ENCODE data around the gene FAM83C. TPM values are rescaled to one million over a fixed set of nuclear protein-coding genes. Genes with fewer than 3 reads are reported as not detected.

The FAM83C gene
- total and polyA plus RNA-seq, 10 of the 15 experiments (the other 5 are each of a cell fraction or from before 2014, with no cell fraction given): not detected

DNA sequence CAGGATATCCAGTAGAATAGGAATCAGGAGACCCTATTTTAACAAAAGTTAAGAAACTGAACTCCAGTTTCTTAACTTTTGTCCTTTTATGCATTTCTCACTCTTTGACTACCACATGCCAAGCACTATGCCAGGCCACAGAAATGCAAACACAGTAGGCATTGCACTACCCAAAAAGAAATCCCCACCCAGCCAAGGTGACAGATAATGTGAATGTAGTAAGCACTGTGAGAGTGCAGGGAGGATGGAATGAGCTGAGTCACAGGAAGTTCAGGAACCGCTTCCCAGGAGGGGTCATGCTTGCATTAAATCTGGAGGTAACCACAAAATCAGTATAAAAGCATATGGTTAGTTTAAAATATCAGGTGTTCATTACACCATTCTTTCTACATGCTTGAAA is 20.1 kb upstream of the FAM83C start:
- Histone ChIP-seq H4K20me1 (ENCODE audit: control insufficient read depth, insufficient read depth) (no peaks in the 10 kb centered on the region), H3K27me3 (replicated peaks in 1 of 2; ENCODE audit: control insufficient read depth in 2 of 2, insufficient read depth in 2 of 2, low read length in 1 of 2) (no peaks in the 10 kb centered on the region), H3K79me2 (ENCODE audit: control insufficient read depth, insufficient read depth, low read length) (no peaks in the 10 kb centered on the region), H3K9me3 (replicated peaks; ENCODE audit: control insufficient read depth, insufficient read depth, low read length) (no peaks in the 10 kb centered on the region), H3K27ac (ENCODE audit: control insufficient read depth, insufficient read depth) (no peak overlapping the region), H3K4me3 (no peak overlapping the region), H3K9ac (ENCODE audit: control insufficient read depth, insufficient read depth, low read length) (no peak overlapping the region), H3K36me3 (ENCODE audit: control insufficient read depth in 2 of 2, insufficient read depth in 2 of 2, low read length in 1 of 2) (no peaks in the 10 kb centered on the region; a peak in 1 of 4 replicates), H3K4me1 (ENCODE audit: control insufficient read depth, insufficient read depth, low read length) (no peaks in the 10 kb centered on the region), H3K4me2 (ENCODE audit: control insufficient read depth, insufficient read depth) (no peak overlapping the region), H2AFZ (ENCODE audit: control insufficient read depth, low read depth, low read length) (no peak overlapping the region)
- ChIA-PET SMC1A (ENCODE audit: uncharacterized antibody, unreplicated experiment) (interaction anchor here (0.5 kb wide), 1 partner anchor 59 kb away, joined by 3 read pairs; no protein-coding TSS in a partner anchor), CTCF (interaction anchor here (2.3 kb wide), 1 partner anchor 135 kb away, joined by 7 read pairs; no protein-coding TSS in a partner anchor), POLR2A (no interaction called here), RAD21 (ENCODE audit: unreplicated experiment) (no interaction called here)
- BruUV-seq (replicated peaks): no TSS peak
- peak; percentile 29; the same call in 1 of the 2 replicates for TF ChIP-seq EED (IDR thresholded peaks at IDR 0.05; ENCODE audit: low read depth)
- 0 out of 2 replicates have a peak, but pooled peaks have one; percentile 16 for TF ChIP-seq RUNX3 (IDR thresholded peaks at IDR 0.05; ENCODE audit: low read length)
- no peak for TF ChIP-seq ESRRA (IDR thresholded peaks at IDR 0.05; ENCODE audit: low read length)
- no peak for TF ChIP-seq NR2F1 (conservative IDR thresholded peaks at IDR 0.05)
- ATAC-seq (peak; percentile 42; the same call in 2 of the 3 replicates), DNase-seq (ENCODE audit: low read depth, low spot score) (peak; percentile 7), FAIRE-seq (no peak)
- 0% methylated on average over 1 of the region's 1 CpG for WGBS (ENCODE audit: insufficient coverage, insufficient replicate concordance, low lambda C conversion rate, missing lambda C conversion rate)
- in situ Hi-C loops (cut with MboI): no loop called here
- intact Hi-C loops (cut with micrococcal nuclease; ENCODE audit: unreplicated experiment): no loop called here

DNA sequence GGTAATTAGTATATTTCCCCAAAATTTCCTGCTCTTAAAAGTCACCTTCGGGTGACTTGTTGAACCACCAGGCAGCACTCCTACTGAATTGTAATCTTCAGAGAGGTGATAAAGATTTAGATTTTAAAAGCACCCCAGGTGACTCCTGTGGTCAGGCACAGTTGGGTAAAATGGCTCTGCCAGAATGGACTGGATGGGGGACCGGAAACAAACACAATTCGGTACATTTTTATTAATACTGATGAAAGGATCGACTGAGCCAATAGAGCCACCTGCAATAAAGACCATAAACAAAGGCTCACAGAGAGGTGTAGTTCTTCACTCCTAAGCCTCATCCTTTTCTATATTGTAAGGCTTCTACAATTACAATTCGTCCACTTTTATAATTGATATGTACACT is 19.6 kb upstream of the FAM83C start:
- Histone ChIP-seq H2AFZ (ENCODE audit: control insufficient read depth, low read depth, low read length) (no peak overlapping the region), H3K27me3 (replicated peaks in 1 of 2; ENCODE audit: control insufficient read depth in 2 of 2, insufficient read depth in 2 of 2, low read length in 1 of 2) (no peaks in the 10 kb centered on the region), H3K4me1 (ENCODE audit: control insufficient read depth, insufficient read depth, low read length) (no peaks in the 10 kb centered on the region), H3K4me2 (ENCODE audit: control insufficient read depth, insufficient read depth) (no peak overlapping the region), H3K4me3 (no peak overlapping the region), H3K27ac (ENCODE audit: control insufficient read depth, insufficient read depth) (no peak overlapping the region), H3K9ac (ENCODE audit: control insufficient read depth, insufficient read depth, low read length) (no peak overlapping the region), H3K9me3 (replicated peaks; ENCODE audit: control insufficient read depth, insufficient read depth, low read length) (no peaks in the 10 kb centered on the region), H3K79me2 (ENCODE audit: control insufficient read depth, insufficient read depth, low read length) (no peaks in the 10 kb centered on the region), H3K36me3 (ENCODE audit: control insufficient read depth in 2 of 2, insufficient read depth in 2 of 2, low read length in 1 of 2) (no peaks in the 10 kb centered on the region; a peak in 1 of 4 replicates), H4K20me1 (ENCODE audit: control insufficient read depth, insufficient read depth) (no peaks in the 10 kb centered on the region)
- intact Hi-C loops (cut with micrococcal nuclease; ENCODE audit: unreplicated experiment) (no loop called here), in situ Hi-C loops (cut with MboI) (no loop called here)
- DNase-seq (ENCODE audit: low read depth, low spot score) (no peak), FAIRE-seq (no peak), ATAC-seq (no peak)
- WGBS (ENCODE audit: insufficient coverage, insufficient replicate concordance, low lambda C conversion rate, missing lambda C conversion rate): 51% methylated on average over 5 of the region's 5 CpGs
- no peak for TF ChIP-seq IRF4 (IDR thresholded peaks at IDR 0.05; ENCODE audit: low read depth, low read length)
- 0 out of 2 replicates have a peak, but pooled peaks have one; percentile 6 for TF ChIP-seq JUNB (IDR thresholded peaks at IDR 0.05)
- no peak for TF ChIP-seq SREBF2 (IDR thresholded peaks at IDR 0.05; ENCODE audit: low read length)
- no peak for TF ChIP-seq TARDBP (IDR thresholded peaks at IDR 0.05; ENCODE audit: borderline replicate concordance)
- TF ChIP-seq MTA3 (IDR thresholded peaks at IDR 0.05; ENCODE audit: borderline replicate concordance, low read length): no peak
- no peak for TF ChIP-seq SMAD1 (IDR thresholded peaks at IDR 0.05; ENCODE audit: low read depth, partially characterized antibody)
- TF ChIP-seq NR2C1 (IDR thresholded peaks at IDR 0.05): no peak
- SMC1A ChIA-PET (ENCODE audit: uncharacterized antibody, unreplicated experiment): no interaction called here
- RAD21 ChIA-PET (ENCODE audit: unreplicated experiment): no interaction called here
- CTCF ChIA-PET: interaction anchor here (0.8 to 3.8 kb wide), 3 partner anchors 9 to 136 kb away, joined by 3 to 20 read pairs (median 7); no protein-coding TSS in a partner anchor
- POLR2A ChIA-PET: no interaction called here
- BruUV-seq (replicated peaks): no TSS peak
